ENCODE results near the gene PPIE.
"Not testable (repeated sequence)": the region's sequence is repeated elsewhere in the genome, so short reads cannot be mapped to it uniquely, and the experiment has no call there.

The PPIE gene

GRCh38 chr1:39776886-39777285 is 38.2 kb downstream of the PPIE start:
- no peak for FAIRE-seq
- no peak for DNase-seq (ENCODE audit: low spot score)

GRCh38 chr1:39777306-39777705 is 38.6 kb downstream of the PPIE start:
- DNase-seq (ENCODE audit: low spot score) (no peak), FAIRE-seq (no peak)

GRCh38 chr1:39777896-39778295 is 39.2 kb downstream of the PPIE start:
- DNase-seq (ENCODE audit: low spot score); FAIRE-seq: not testable (repeated sequence)

GRCh38 chr1:39778463-39779099 is 39.9 kb downstream of the PPIE start:
- FAIRE-seq; DNase-seq (ENCODE audit: low spot score): not testable (repeated sequence)

- no peak for DNase-seq (ENCODE audit: low spot score)
- FAIRE-seq = no peak
Measured at GRCh38 chr1:39779137-39779536, 40.5 kb downstream of the PPIE start.

GRCh38 chr1:39779821-39780220 is 41.1 kb downstream of the PPIE start:
- DNase-seq (ENCODE audit: low spot score) (no peak), FAIRE-seq (no peak)

- FAIRE-seq (no peak), DNase-seq (ENCODE audit: low spot score) (no peak)
Measured at GRCh38 chr1:39781349-39781715, 42.6 kb downstream of the PPIE start.

- FAIRE-seq (no peak), DNase-seq (ENCODE audit: low spot score) (no peak)
Measured at GRCh38 chr1:39782103-39782502, 43.4 kb downstream of the PPIE start.

- not testable (repeated sequence) for FAIRE-seq; DNase-seq (ENCODE audit: low spot score)
Measured at GRCh38 chr1:39782685-39783084, 44.0 kb downstream of the PPIE start.

- peak; percentile 78 for FAIRE-seq
Measured at GRCh38 chr1:39786303-39787107, 47.8 kb downstream of the PPIE start.

GRCh38 chr1:39787108-39787375 is 48.4 kb downstream of the PPIE start:
- not testable (repeated sequence) for FAIRE-seq; DNase-seq (ENCODE audit: low spot score)

More at GRCh38 chr1:39786303-39787107, 47.8 kb downstream of the PPIE start:
- DNase-seq (ENCODE audit: low spot score) = not testable (repeated sequence)

GRCh38 chr1:39787468-39787867 is 48.8 kb downstream of the PPIE start:
- DNase-seq (ENCODE audit: low spot score) (no peak), FAIRE-seq (peak; percentile 61)

- not testable (repeated sequence) for FAIRE-seq; DNase-seq (ENCODE audit: low spot score)
Measured at GRCh38 chr1:39787964-39788363, 49.3 kb downstream of the PPIE start.

GRCh38 chr1:39788426-39788757 is 49.7 kb downstream of the PPIE start:
- FAIRE-seq = no peak

GRCh38 chr1:39788758-39789570 is 50.3 kb downstream of the PPIE start, which contains the start of gene BMP8B:
Gene BMP8B, minus strand, starts transcription at chr1:39788865. Its CDS starts 380 bp downstream, at chr1:39788485.
- FAIRE-seq (no peak), DNase-seq (ENCODE audit: low spot score) (no peak)

More at GRCh38 chr1:39788426-39788757, 49.7 kb downstream of the PPIE start:
- no peak for DNase-seq (ENCODE audit: low spot score)

- FAIRE-seq (no peak), DNase-seq (ENCODE audit: low spot score) (no peak)
Measured at GRCh38 chr1:39789571-39790110, 51.0 kb downstream of the PPIE start.

GRCh38 chr1:39791838-39792237 is 53.2 kb downstream of the PPIE start:
- FAIRE-seq = no peak

GRCh38 chr1:39795651-39796050 is 57.0 kb downstream of the PPIE start:
- FAIRE-seq = no peak
- DNase-seq (ENCODE audit: low spot score) = no peak

More at GRCh38 chr1:39791838-39792237, 53.2 kb downstream of the PPIE start:
- no peak for DNase-seq (ENCODE audit: low spot score)

GRCh38 chr1:39798859-39799769 is 60.4 kb downstream of the PPIE start:
- FAIRE-seq (peak; percentile 96), DNase-seq (ENCODE audit: low spot score) (peak; percentile 74)

- DNase-seq (ENCODE audit: low spot score) (peak; percentile 88), FAIRE-seq (peak; percentile 95)
Measured at GRCh38 chr1:39799770-39800470, 61.2 kb downstream of the PPIE start.
